Forelimb muscle (tissue), 1 donor: ENCODE data around the gene NCR3LG1. TPM values are rescaled to one million over a fixed set of nuclear protein-coding genes. Genes with fewer than 3 reads are reported as not detected.
"Not testable (repeated sequence)": the region's sequence is repeated elsewhere in the genome, so short reads cannot be mapped to it uniquely, and the experiment has no call there.

Source experiments
- DNase-seq: peaks from one replicate; pipeline ENCODE4 v3.0.0-alpha.2; 2013; ENCODE audit warnings: low read depth
- polyA plus RNA-seq: library from polyadenylated mRNA; unstranded; fragments of 120-200 nt; gene quantifications from one replicate; pipeline ENCODE4 v1.2.1, GENCODE V29; 2013; ENCODE audit not compliant: insufficient read length

The NCR3LG1 gene
- polyA plus RNA-seq, 1 donor, result 0.29 TPM

- DNase-seq, result no peak
These were observed 59.2 kb downstream of the NCR3LG1 start for GRCh38 chr11:17410606-17411379.

- no peak for DNase-seq
These were observed 59.8 kb downstream of the NCR3LG1 start for GRCh38 chr11:17411418-17411817.

GRCh38 chr11:17412488-17413180 is 61.0 kb downstream of the NCR3LG1 start:
- no peak for DNase-seq

GRCh38 chr11:17413414-17414316 is 62.1 kb downstream of the NCR3LG1 start:
- no peak for DNase-seq

- DNase-seq, result no peak
These were observed 62.7 kb downstream of the NCR3LG1 start for GRCh38 chr11:17414317-17414737.

- no peak for DNase-seq
These were observed 63.4 kb downstream of the NCR3LG1 start for GRCh38 chr11:17414992-17415391.

GRCh38 chr11:17415523-17416104 is 64.0 kb downstream of the NCR3LG1 start:
- DNase-seq, result no peak

GRCh38 chr11:17416492-17416891 is 64.9 kb downstream of the NCR3LG1 start:
- DNase-seq, result no peak

GRCh38 chr11:17418444-17419081 is 67.0 kb downstream of the NCR3LG1 start:
- DNase-seq, result no peak

GRCh38 chr11:17421781-17422180 is 70.2 kb downstream of the NCR3LG1 start:
- no peak for DNase-seq

- no peak for DNase-seq
These were observed 72.1 kb downstream of the NCR3LG1 start for GRCh38 chr11:17423533-17424310.

- not testable (repeated sequence) for DNase-seq
These were observed 74.6 kb downstream of the NCR3LG1 start for GRCh38 chr11:17426233-17426632.

Other genes with a start within 250 kb of the NCR3LG1 start
- 18.1 TPM for gene PIK3C2A, start 143.8 kb upstream of the NCR3LG1 start, polyA plus RNA-seq
- gene NUCB2, start 75.1 kb upstream of the NCR3LG1 start, polyA plus RNA-seq, result 41.3 TPM
- 19.3 TPM for gene KCNJ11, start 36.9 kb downstream of the NCR3LG1 start, polyA plus RNA-seq
- gene ABCC8, start 125.0 kb downstream of the NCR3LG1 start, polyA plus RNA-seq, result 1.8 TPM
- gene USH1C, start 192.6 kb downstream of the NCR3LG1 start, polyA plus RNA-seq, result 0.85 TPM
- 0.04 TPM for gene OTOG, start 195.5 kb downstream of the NCR3LG1 start, polyA plus RNA-seq